Lower leg skin (tissue), 4 donors: Measurements from ENCODE around the gene SLC16A1. TPM values are rescaled to one million over a fixed set of nuclear protein-coding genes. Genes with fewer than 3 reads are reported as not detected.

Experiments used
- DNase-seq, 2 donors: peaks; one replicate each; pipeline ENCODE4 v3.0.0-alpha.2; 2019; ENCODE audit warnings: low spot score in 2 of 2
- H3K4me3 ChIP-seq: fragments of 200-600 bp; sonication (generic); 2 replicates; pipeline ENCODE4 v1.5.1; 2017; ENCODE audit warnings: mild to moderate bottlenecking, low read depth; ENCODE audit not compliant: poor library complexity, severe bottlenecking
- POLR2A ChIP-seq, 2 donors: fragments of 450-650 bp; IDR thresholded peaks; one replicate each; pipeline ENCODE4 v1.6.1; 2016 to 2017; ENCODE audit warnings: antibody characterized with exemption in 2 of 2, mild to moderate bottlenecking in 1 of 2, moderate library complexity in 1 of 2
- WGBS, 2 donors: methylation state at CpG; one replicate each; pipeline ENCODE4 v1.1.5; 2018; 5-methylcytosine and 5-hydroxymethylcytosine counted together
- intact Hi-C: fragments of 100-400 bp; cut with DNase I; formaldehyde crosslinking; loops from one replicate; pipeline ENCODE4 v1.15.0; 2023; ENCODE audit warnings: low total_unique reads
- total RNA-seq, 4 donors: library from RNA; depleted of rRNA; stranded (reverse); fragments of >200 nt; gene quantifications; one replicate each; pipeline ENCODE4 v1.1.0, GENCODE V29; 2016
- TF ChIP-seq, protein P1 (sequence below), 3 donors: fragments of 450-650 bp; IDR thresholded peaks; one replicate each; pipeline ENCODE4 v1.5.1; 2016; ENCODE audit warnings: antibody characterized with exemption in 3 of 3, mild to moderate bottlenecking in 3 of 3, moderate library complexity in 2 of 3

SLC16A1 gene
- total RNA-seq, 4 donors from 2014 or later = 17.9 to 38.9 (median 31.1) TPM

DNA sequence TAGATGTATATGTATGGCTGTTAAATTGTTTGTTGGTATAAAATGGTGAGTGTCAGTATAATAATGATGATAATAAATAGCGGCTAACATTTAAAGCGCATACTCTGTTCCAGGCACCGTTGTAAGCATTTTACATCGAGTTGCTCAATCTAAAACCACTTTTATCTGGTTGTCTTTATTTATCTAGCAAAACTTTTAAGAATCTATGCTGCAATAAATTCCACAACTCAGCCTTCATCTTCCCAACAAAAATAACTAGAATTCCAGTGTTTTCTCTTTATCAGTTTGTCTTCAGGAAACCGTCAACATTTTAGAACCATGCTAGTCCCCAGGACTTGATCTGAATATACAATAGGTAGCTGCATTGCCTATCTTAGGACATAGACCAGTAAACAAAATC lies 19.3 kb upstream of the SLC16A1 start:
- WGBS, 2 donors = 96% methylated on average over 5 of the region's 5 CpGs
- TF ChIP-seq, protein P1, sequence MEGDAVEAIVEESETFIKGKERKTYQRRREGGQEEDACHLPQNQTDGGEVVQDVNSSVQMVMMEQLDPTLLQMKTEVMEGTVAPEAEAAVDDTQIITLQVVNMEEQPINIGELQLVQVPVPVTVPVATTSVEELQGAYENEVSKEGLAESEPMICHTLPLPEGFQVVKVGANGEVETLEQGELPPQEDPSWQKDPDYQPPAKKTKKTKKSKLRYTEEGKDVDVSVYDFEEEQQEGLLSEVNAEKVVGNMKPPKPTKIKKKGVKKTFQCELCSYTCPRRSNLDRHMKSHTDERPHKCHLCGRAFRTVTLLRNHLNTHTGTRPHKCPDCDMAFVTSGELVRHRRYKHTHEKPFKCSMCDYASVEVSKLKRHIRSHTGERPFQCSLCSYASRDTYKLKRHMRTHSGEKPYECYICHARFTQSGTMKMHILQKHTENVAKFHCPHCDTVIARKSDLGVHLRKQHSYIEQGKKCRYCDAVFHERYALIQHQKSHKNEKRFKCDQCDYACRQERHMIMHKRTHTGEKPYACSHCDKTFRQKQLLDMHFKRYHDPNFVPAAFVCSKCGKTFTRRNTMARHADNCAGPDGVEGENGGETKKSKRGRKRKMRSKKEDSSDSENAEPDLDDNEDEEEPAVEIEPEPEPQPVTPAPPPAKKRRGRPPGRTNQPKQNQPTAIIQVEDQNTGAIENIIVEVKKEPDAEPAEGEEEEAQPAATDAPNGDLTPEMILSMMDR (IDR thresholded peaks at IDR 0.05) = no peak
- TF ChIP-seq POLR2A (IDR thresholded peaks at IDR 0.05) = no peak
- intact Hi-C loops = no loop called here
- no peak overlapping the region for H3K4me3 ChIP-seq
- no peak for DNase-seq

GRCh38 chr1:112974646-112975045 lies 18.6 kb upstream of the SLC16A1 start:
- WGBS, 2 donors = 76 to 85% methylated on average over 1 of the region's 1 CpG
- DNase-seq = no peak
- no peak for TF ChIP-seq POLR2A (IDR thresholded peaks at IDR 0.05)
- TF ChIP-seq, protein P1 (IDR thresholded peaks at IDR 0.05) = no peak
- intact Hi-C loops = no loop called here
- H3K4me3 ChIP-seq = no peak overlapping the region

GRCh38 chr1:112973788-112974187 lies 17.8 kb upstream of the SLC16A1 start:
- no peak overlapping the region for H3K4me3 ChIP-seq
- TF ChIP-seq POLR2A (IDR thresholded peaks at IDR 0.05) = no peak
- TF ChIP-seq, protein P1 (IDR thresholded peaks at IDR 0.05) = no peak
- intact Hi-C loops = no loop called here
- DNase-seq = no peak
- 53 to 95% methylated on average over 1 of the region's 1 CpG for WGBS, 2 donors

- 65 to 72% methylated on average over 1 of the region's 1 CpG for WGBS, 2 donors
Measured at GRCh38 chr1:112971006-112971405, 15.0 kb upstream of the SLC16A1 start.

DNA sequence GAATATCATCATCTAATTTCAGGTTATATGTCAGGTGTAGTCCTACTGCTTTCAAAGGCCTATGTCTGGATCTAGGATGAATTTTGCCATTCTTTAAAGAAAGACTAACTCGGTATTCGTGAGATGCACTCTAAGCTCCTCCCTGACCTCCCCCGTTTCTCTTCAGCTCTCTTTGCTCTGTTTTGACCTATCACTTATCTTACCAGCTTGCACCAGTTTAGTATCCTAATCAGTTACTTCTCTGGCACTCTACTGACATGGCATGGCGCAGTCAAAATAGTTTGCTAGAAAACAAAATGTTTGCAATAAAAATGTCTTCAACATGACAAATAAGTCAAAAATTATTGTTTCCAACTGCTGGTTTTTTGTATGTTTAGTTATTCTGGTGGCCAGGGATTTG lies 8.4 kb upstream of the SLC16A1 start:
- no peak overlapping the region for H3K4me3 ChIP-seq
- intact Hi-C loops = no loop called here
- no peak for DNase-seq
- 92 to 95% methylated on average over 4 of the region's 4 CpGs for WGBS, 2 donors
- TF ChIP-seq, protein P1 (IDR thresholded peaks at IDR 0.05) = no peak
- no peak for TF ChIP-seq POLR2A (IDR thresholded peaks at IDR 0.05)

More at GRCh38 chr1:112971006-112971405, 15.0 kb upstream of the SLC16A1 start:
- TF ChIP-seq, protein P1 (IDR thresholded peaks at IDR 0.05) = no peak
- no peak for TF ChIP-seq POLR2A (IDR thresholded peaks at IDR 0.05)
- no peak overlapping the region for H3K4me3 ChIP-seq
- DNase-seq = no peak
- intact Hi-C loops = no loop called here

DNA sequence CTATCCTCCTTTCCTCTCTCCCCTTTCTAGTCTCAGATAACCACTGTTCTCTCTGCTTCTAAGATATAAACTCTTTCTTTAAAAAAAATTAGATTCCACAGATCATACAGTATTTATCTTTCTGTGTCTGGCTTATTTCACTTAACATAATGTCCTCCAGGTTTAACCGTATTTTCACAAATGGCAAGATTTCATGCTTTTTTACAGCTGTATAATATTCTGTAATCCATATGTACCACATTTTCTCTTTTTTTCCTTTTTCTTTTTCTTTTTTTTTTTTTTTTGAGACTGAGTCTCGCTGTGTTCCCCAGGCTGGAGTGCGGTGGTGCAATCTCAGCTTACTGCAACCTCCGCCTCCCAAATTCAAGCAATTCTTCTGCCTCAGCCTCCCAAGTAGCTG lies 5.1 kb upstream of the SLC16A1 start:
- H3K4me3 ChIP-seq = no peak overlapping the region
- intact Hi-C loops = no loop called here
- WGBS, 2 donors = 98 to 100% methylated on average over 4 of the region's 4 CpGs
- TF ChIP-seq POLR2A (IDR thresholded peaks at IDR 0.05) = no peak
- TF ChIP-seq, protein P1 (IDR thresholded peaks at IDR 0.05) = no peak
- no peak for DNase-seq
